ENCODE results near the gene SREK1.

SREK1 gene

DNA sequence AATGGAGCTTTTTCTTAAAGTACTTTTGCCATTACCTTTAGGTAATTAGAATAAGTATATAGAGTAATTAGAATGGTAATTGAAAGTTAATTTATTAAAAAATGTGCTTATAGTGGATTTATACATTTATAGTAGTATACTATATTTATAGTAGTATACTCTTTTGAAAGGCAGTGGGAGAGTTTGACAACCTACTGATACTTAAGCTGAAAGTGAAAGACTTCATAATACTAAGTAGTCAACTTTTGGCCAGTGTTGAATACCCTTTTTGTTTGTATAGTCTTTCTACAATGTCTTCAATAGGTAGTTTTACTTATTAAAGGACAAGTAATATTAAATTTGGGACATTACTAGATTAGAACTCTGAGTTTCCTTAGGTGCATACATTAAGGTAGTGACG is 12.9 kb downstream of the SREK1 start:
- DNase-seq, result no peak
- Histone ChIP-seq H3K4me1 (ENCODE audit: low read length) (no peaks in the 10 kb centered on the region), H3K4me2 (ENCODE audit: low read depth, low read length) (no peak overlapping the region), H4K20me1 (ENCODE audit: insufficient read depth, low read length) (peaks cover 11% of the 10 kb centered on the region; the same call in 1 of the 2 replicates), H3K4me3 (ENCODE audit: low read length) (no peak overlapping the region), H3K36me3 (replicated peaks; ENCODE audit: insufficient read depth, low read length) (peaks cover 6% of the 10 kb centered on the region), H3K9me3 (replicated peaks; ENCODE audit: insufficient read depth, low read length) (no peaks in the 10 kb centered on the region), H3K9ac (ENCODE audit: low read length) (no peak overlapping the region), H3K27me3 (replicated peaks; ENCODE audit: insufficient read depth, low read length) (no peaks in the 10 kb centered on the region), H3K9me2 (replicated peaks; ENCODE audit: insufficient read depth, low read length) (no peaks in the 10 kb centered on the region), H3K27ac (ENCODE audit: low read length) (no peak overlapping the region), H3K79me2 (ENCODE audit: low read length) (peaks cover 72% of the 10 kb centered on the region), H3F3A (ENCODE audit: insufficient read depth, low read length) (no peaks in the 10 kb centered on the region), H2AFZ (ENCODE audit: low read length) (no peak overlapping the region)
- TF ChIP-seq EZH2 (optimal IDR thresholded peaks at IDR 0.05; ENCODE audit: low read depth, low read length) (no peak), EZH2phosphoT487 (IDR thresholded peaks at IDR 0.05; ENCODE audit: low read length) (no peak), CTCF (IDR thresholded peaks at IDR 0.05; ENCODE audit: low read length) (no peak)

DNA sequence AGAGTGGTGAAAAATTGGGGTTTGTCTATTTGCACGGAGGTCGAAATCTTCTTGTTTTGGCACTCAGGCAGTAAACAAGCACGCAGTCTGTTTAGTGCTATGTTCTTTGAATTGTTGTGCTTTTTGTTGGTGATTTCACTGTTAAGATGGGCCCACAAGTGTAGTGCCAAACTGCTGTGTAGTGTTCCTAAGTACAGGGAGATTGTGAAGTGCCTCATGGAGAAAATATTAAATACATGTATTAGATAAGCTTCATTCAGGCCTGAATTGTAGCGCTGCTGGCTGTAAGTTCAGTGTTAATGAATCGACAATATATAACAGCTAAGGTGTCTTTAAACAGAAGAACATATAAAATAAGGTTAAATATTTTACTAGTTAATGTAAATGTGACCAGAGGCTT is 17.3 kb downstream of the SREK1 start:
- no peak overlapping the region for H3K4me2 ChIP-seq (ENCODE audit: low read depth, low read length)
- H3K4me3 ChIP-seq (ENCODE audit: low read length), result no peak overlapping the region
- TF ChIP-seq CTCF (IDR thresholded peaks at IDR 0.05; ENCODE audit: low read length) (no peak), EZH2 (optimal IDR thresholded peaks at IDR 0.05; ENCODE audit: low read depth, low read length) (no peak), EZH2phosphoT487 (IDR thresholded peaks at IDR 0.05; ENCODE audit: low read length) (no peak)
- no peaks in the 10 kb centered on the region for H3F3A ChIP-seq (ENCODE audit: insufficient read depth, low read length)
- no peaks in the 10 kb centered on the region for H3K27me3 ChIP-seq (replicated peaks; ENCODE audit: insufficient read depth, low read length)
- no peaks in the 10 kb centered on the region for H3K9me3 ChIP-seq (replicated peaks; ENCODE audit: insufficient read depth, low read length)
- H3K27ac ChIP-seq (ENCODE audit: low read length), result no peak overlapping the region
- peaks cover 2% of the 10 kb centered on the region for H3K36me3 ChIP-seq (replicated peaks; ENCODE audit: insufficient read depth, low read length)
- H3K79me2 ChIP-seq (ENCODE audit: low read length), result peaks cover 47% of the 10 kb centered on the region
- H4K20me1 ChIP-seq (ENCODE audit: insufficient read depth, low read length), result no peaks in the 10 kb centered on the region
- H2AFZ ChIP-seq (ENCODE audit: low read length), result no peak overlapping the region
- no peak for DNase-seq
- H3K4me1 ChIP-seq (ENCODE audit: low read length), result peaks cover 3% of the 10 kb centered on the region; the same call in 1 of the 2 replicates
- no peak overlapping the region for H3K9ac ChIP-seq (ENCODE audit: low read length)
- no peaks in the 10 kb centered on the region for H3K9me2 ChIP-seq (replicated peaks; ENCODE audit: insufficient read depth, low read length)

- no peaks in the 10 kb centered on the region for H4K20me1 ChIP-seq (ENCODE audit: insufficient read depth, low read length)
- no peak overlapping the region for H3K27ac ChIP-seq (ENCODE audit: low read length)
- H3K9me2 ChIP-seq (replicated peaks; ENCODE audit: insufficient read depth, low read length), result no peaks in the 10 kb centered on the region
- no peaks in the 10 kb centered on the region for H3F3A ChIP-seq (ENCODE audit: insufficient read depth, low read length)
- TF ChIP-seq EZH2phosphoT487 (IDR thresholded peaks at IDR 0.05; ENCODE audit: low read length) (no peak), EZH2 (optimal IDR thresholded peaks at IDR 0.05; ENCODE audit: low read depth, low read length) (no peak), CTCF (IDR thresholded peaks at IDR 0.05; ENCODE audit: low read length) (no peak)
- H3K4me2 ChIP-seq (ENCODE audit: low read depth, low read length), result no peak overlapping the region
- H3K9me3 ChIP-seq (replicated peaks; ENCODE audit: insufficient read depth, low read length), result no peaks in the 10 kb centered on the region
- no peak overlapping the region for H3K9ac ChIP-seq (ENCODE audit: low read length)
- H3K36me3 ChIP-seq (replicated peaks; ENCODE audit: insufficient read depth, low read length), result peaks cover 2% of the 10 kb centered on the region
- no peak for DNase-seq
- H3K79me2 ChIP-seq (ENCODE audit: low read length), result peaks cover 22% of the 10 kb centered on the region; the same call in 1 of the 2 replicates
- H3K4me3 ChIP-seq (ENCODE audit: low read length), result no peak overlapping the region
- H3K27me3 ChIP-seq (replicated peaks; ENCODE audit: insufficient read depth, low read length), result no peaks in the 10 kb centered on the region
- no peak overlapping the region for H2AFZ ChIP-seq (ENCODE audit: low read length)
- peaks cover 3% of the 10 kb centered on the region; the same call in 1 of the 2 replicates for H3K4me1 ChIP-seq (ENCODE audit: low read length)
Measured at GRCh38 chr5:66164044-66164790, 20.1 kb downstream of the SREK1 start.
